ENCODE measurements around the gene RABGAP1L.
"Not testable (repeated sequence)": the region's sequence is repeated elsewhere in the genome, so short reads cannot be mapped to it uniquely, and the experiment has no call there.

RABGAP1L gene

DNA sequence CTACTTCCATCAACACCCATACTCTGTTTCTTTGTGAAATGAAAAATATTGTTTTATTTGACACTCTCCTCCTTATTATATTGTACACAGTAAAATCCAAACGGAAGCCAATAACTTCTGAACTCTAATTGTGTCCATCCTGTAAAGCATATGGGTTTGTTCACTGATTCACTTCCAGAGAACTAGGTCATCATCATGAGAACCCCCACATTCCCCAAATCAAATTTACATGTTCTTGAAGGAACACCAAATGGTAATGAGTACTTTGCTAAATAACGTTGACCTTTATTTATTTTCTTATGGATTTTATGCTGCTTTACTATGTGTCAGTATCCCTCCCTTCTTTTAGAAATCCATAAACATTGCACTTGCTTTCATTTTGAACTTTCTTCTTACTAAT is 627.0 kb downstream of the RABGAP1L start:
- no peak for DNase-seq

DNA sequence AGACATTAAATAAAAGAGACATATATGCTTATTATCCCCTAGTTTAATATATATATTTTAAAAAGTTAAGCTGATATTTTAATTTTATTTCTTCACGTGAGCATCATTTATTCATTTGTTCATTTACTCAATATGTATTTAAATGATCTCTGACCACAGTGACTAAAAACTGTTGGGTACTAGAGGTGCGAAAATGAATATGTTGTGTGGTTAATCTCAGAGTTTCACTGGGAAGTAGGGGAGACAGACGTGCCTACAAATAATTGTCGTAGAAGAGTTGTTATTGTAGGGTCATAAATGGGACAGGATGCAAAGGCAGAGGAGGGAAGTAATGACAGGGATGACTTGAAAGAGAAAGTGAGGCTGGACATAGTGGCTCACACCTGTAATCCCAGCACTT is 627.4 kb downstream of the RABGAP1L start:
- DNase-seq, result no peak

DNA sequence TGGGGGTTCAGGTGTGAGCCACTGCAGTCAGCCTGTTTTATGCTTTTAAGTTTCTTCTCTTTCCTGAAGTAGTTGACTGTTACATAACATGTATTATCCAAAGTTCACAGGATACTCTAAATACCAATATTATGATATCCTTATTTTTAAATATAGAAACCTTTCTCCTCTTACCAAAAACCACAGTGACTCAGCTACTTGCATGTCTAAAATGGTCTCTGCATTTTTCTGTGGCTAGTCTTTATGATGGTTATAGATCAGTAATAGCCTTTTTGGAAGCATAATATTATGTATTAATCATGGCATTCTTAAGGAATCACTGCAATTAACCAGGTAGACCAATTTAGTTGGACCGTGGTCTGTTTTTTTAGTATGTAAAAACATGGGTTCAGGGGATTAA is 629.7 kb downstream of the RABGAP1L start:
- DNase-seq, result no peak

DNA sequence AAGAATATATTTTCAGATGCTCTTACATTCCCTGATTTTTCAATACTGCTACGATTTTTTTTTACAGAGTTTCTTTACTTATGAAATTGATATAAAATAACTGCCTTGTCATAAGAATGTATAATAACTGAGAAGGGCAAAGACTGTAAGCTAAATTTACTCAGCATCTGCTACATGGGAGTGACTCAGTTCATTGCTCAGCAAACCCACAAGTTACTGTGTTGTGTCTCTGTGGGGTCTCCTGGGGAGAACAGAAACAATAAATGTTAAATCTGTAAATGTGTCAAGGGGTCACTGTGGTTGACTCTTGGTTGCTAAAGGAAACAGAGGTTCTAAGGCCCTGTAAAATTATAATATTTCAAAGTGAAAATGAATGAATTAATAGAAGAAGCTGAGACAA is 630.1 kb downstream of the RABGAP1L start:
- DNase-seq, result no peak

DNA sequence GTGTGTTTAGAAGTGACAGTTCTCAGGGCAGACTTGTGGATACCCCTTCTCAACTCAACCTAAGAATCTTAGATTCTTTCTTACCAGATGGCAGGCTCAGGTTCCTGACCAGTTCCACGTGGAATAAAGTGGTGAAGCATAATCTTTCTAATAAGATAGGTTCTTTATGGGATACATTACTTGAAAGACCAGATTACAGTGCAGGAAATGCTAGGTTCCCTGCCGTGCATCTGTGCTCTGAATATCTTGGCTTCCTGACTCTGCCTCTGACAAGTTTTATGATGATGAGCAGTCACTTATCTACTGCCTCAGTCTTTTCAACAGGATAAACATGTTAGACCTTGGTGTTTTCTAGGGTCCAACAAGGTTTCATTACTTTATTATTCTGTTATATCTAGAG is 632.5 kb downstream of the RABGAP1L start:
- DNase-seq, result no peak

DNA sequence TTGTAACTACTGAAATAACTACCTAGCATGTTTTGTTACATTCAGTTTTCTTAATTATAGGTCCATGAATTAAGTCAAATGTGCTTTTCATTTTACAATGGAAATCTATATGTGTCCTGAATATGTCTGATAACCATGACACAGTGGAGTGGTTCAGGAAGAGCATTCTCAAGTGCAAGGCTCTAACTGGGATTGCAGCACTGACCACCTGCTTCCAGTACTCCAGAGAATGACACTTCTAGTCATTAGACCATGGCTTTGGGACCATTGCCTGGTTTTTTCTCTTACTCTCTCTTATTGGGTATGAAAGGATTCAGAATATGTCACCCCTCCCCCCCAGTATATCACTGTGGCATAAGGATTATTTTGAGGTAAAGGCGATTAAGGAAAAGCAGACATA is 635.5 kb downstream of the RABGAP1L start:
- no peak for DNase-seq

DNA sequence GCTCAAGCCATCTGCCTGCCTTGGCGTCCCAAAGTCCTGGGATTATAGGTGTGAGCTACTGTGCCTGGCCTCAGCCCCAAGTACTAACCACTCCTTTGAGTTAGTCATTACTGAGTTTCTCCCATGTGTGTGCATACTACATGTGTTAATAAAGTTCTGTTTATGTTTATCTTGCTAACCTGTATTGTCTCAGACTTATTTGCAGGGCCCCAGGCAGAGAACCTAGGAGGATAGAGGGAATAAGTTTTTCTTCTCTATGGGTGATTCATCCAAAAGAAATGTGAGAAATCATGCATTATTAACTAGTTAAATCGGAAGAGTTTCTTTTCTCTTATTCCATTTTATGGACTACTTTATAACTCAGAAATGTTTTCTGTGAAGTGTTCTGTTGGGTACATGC is 636.5 kb downstream of the RABGAP1L start:
- no peak for DNase-seq

DNA sequence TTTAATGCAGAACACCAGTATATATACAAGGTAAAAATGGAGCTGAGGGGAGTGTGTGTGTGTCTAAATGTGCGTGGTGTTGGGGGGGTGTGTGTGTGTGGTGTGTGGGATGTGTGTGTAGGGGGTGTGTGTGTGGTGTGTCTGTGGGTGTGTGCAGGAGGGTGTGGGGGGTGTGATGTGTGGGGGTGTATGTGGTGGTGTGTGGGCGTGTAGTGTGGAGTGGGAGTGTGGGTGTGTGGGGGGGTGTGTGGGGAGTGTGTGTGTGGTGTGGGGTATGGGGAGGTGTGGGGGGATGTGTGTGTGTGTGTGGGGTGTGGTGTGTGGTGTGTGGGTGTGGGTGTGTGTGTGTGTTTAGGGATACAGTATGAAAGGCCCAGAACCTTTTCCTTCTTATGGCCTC is 638.1 kb downstream of the RABGAP1L start:
- no peak for DNase-seq

DNA sequence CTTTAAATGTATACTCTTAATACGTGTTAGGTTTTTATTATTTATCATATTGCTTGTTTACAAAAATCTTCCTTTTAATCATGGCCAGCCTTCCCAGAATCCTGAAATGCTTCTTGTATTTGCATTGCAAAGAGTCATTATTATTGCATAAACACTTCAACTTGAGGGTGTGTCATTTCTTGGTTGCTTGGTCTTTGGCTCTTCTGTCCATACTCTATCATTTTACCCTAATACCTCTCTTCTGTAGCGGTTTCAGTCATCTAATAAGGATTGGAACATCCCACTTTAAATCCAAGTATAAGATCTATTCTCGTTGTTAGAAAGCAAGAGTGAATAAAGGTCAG is 639.8 kb downstream of the RABGAP1L start:
- no peak for DNase-seq

DNA sequence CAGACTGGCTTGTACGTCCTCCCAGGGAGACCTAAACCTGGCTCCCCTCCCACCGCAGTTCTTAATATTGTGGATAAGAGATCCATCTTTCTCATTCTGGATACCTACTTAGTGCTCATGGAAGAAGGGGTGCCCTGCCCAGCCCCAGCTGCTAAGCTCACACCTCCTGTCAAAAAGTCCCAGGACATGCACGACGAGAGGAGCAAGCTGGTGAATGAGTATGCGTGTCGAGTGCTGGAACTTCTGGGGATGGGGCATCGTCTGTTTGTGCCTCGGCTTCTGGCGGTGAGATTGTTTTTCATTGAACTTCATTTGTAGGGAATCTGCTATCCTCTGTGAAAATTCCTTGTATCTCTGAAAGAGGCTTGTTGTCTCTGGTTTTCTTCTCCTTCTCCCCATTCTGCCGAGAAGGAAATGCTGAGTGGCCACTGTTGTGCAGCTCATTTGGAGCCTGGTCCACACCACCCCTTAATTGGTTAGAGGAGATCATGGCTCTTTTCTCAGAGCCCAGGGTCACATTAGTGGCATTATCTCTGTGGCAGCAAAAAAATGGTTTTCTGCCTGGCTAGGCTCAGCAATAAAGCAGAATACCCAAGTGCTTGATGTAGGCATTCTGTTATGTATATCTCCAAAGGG is 641.0 kb downstream of the RABGAP1L start:
- no peak for DNase-seq

DNA sequence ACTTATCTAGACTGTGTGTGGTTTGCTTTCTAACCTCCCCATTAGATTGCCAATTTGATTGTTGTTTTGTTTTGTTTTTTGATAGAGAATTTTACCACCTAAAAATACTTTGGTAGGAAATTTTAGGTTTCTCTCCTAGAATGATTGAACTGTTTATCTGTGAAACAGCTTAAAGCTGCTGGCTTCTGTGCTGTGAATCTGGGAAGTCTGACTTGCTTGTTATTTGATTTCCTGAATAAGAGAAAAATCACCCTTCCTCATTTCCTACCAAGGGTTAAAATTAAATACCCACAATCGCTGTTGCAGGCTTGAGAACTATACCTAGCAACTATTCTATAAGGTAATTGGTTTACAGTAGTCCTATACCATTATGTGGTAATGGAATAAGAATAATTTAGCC is 641.6 kb downstream of the RABGAP1L start:
- no peak for DNase-seq

DNA sequence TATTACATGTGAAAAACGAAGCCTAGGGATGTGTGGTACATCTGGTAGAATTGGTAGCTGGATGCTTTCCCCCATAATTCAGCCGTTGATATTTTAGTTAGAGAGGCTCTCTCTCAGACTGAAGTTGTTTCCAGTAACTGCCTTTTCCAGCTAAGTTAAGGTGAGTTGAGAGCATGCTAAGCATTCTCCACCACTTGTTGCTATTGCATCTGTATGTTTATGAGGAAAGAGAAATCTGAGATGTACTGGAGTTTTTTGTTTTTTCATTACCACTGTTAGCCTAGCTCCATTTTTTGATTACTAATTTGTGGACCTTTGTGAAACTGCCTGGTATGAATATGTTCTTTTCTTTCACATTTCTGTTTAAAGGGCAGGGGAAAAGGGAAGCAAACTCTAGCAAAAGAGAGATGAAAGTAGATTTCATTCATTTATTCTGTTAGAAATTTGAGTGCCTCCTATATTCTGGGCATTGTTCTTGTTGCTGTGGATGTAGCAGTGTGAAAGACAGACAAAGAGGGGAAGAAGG is 650.5 kb downstream of the RABGAP1L start:
- DNase-seq, result no peak

DNA sequence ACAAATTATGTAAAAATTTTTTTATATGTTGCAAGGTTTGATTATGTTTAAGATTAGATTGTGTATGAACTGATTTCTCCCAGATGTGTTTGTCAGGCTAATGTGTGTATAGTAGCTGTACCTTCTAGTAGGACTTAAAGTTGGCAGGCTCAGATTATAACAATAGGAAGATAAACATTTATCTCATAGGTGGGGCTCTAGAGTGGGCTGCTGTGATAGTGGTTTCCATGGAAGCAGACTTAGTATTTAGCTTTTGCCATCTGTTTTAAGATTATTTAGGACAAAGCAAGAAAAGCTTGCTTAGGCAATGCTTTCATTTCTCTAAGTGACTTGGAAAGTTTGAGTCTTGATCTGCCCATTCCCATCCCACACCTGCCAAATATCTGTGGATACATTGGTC is 652.7 kb downstream of the RABGAP1L start:
- DNase-seq, result no peak

DNA sequence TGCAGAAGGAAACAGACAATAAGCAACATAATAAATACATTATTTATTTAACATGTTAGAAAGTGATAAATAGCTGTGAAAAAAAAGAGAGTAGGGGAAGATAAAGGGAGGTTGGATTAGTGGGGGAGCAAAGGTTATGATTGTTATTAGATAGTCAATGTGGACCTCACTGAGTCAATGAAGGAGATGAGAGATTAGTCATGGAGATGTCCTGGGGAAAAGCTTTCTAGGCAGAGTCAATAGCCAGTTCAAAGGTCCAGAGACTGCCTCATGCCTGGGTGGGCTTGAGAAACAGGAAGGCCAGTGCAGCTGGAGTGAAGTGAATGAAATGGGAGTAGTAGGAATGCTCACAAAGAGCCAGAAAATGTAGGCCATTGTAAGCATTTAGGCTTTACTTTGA is 653.3 kb downstream of the RABGAP1L start:
- no peak for DNase-seq

DNA sequence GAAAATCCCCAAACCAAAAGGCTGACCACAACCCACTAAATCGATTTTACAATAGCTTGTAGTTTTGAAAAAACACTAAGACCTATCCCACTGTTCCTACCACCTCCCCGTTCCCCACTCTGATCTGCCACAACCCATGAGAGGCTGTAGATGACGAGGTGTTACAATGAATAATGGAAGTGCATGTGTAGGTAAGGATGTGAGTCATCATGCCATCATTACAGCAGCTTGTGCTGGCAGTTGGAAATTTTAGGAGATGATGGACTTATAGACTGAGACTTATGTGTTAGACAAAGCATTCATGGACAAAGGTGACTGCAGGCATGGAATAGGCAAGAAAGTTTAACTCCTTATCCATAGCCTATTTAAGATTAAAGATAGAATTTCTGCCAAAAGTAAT is 655.7 kb downstream of the RABGAP1L start:
- DNase-seq, result no peak

DNA sequence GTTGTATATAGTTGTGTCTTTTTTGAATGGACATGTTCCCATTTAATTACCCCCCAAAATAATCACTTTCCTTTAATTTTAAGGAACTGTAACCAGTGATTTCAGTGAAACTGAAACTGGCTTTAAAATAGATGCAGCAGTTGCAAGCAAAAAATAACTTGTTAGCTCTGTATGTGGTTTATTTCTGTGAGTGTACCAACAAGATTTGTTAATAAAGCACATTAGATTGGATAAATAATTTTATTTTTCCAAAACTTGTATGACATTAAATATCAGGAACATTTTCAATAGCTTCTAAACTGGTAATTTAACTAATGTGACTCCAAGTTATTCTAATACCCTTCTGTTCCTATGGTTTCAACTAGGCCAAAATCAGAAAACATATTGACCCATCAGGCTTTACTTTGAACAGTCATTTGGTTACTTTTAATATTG is 656.2 kb downstream of the RABGAP1L start:
- no peak for DNase-seq

DNA sequence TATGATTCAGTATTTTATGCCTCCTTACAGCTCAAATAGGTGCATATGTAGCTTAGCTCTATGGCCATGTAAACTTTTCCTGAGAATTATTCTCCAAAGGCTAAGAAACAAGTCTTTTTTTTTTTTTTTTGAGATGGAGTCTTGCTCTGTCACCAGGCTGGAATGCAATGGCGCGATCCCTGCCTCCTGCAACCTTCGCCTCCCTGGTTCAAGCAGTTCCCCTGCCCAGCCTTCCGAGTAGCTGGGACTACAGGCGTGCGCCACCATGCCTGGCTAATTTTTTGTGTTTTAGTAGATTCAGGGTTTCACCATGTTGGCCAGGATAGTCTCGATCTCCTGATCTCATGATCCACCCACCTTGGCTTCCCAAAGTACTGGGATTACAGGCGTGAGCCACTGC is 657.3 kb downstream of the RABGAP1L start:
- not testable (repeated sequence) for DNase-seq

DNA sequence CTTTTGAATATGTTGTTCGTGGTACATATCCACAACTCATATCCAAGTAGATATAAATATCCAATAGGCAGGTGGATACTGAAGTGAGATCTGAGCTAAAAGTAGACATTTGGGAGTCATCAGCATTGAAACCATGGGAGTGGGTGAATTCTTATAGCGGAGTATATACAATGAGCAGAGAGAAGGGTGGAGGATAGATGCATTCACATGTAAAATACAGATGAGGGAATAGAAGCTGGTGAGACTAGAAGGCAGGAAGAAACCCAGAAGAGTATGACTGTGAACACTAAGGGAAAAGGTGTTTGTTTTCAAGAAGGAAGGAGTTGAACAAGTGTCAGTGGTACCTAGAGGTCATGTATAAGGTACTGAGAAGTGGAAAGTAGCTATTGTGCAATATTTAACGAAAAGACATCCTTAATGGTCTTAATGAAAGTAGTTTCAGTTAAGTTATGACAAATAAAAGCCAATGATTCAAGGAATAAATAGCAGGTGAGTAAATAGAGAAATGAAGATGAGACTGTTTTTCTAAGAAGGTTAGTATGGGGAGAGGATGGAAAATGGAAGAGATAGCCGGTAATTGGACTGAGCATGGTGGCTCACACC is 658.8 kb downstream of the RABGAP1L start:
- DNase-seq, result no peak

DNA sequence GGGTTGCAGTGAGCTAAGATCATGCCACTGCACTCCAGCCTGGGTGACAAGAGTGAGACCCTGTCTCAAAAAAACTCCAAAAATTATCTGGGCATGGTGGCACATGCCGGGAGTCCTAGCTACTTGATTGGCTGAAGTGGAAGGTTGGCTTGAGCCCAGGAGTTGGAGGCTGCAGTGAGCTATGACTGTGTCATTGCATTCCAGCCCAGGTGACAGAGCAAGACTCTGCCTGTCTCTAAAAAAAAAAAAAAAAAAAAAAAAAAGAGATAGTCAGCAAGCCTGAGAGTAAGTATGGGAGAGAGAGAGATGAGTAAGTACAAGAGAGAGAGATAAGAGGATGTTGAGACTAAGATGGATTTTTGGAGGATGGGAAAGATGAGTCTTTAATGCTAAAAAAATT is 659.6 kb downstream of the RABGAP1L start:
- DNase-seq, result no peak

DNA sequence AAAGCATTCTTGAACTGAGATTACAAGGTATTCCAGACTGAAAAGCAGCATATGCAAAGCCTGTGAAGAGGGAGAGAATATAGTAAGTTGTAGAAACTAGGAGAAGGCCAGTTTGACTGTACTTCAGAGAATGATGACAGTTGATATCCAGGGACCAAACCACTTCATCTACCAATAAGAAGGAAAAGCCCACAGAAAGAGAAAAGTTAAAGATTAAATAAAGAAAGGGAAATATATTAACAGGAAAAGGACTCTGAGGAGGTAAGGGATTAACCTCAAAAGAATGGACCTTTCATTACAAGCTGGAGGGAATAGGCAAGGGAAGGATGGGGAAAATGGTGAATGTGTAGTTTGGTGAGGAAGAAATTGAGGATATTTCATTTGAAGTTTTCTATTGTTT is 660.3 kb downstream of the RABGAP1L start:
- DNase-seq, result no peak

DNA sequence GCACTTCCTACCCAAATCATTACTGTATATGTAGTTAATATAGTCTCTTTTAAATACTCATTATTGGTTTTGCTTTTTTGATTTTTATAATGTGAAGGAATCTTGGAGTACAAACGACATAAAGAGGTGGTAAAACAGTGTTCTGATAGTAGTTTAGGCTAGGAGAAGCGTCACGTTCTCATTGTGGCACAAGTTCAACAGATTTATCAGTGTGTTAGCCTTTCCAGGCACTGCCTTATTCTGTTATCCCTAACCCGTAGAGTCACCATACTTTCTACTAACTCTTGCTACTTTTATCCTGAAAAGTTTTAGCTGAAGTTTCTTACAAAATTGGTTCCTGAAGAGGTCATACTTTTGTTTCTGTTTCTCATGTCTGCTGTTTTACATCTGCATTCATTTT is 665.8 kb downstream of the RABGAP1L start:
- DNase-seq, result no peak

DNA sequence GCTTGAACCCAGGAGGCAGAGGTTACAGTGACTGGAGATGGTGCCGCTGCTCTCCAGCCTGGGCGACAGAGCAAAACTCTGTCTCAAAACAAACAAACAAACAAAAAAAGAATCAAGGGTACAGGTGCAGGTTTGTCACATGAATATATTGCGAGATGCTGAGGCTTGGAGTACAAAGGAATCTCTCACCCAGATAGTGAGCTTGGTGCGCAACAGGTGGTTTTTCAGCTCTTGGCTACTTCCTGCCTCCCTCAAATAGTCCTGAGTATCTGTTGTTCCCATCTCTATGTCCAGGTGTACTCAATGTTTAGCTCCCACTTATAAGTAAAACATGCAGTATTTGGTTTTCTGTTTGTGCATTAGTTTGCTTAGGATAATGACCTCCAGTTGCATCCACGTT is 666.5 kb downstream of the RABGAP1L start:
- no peak for DNase-seq

DNA sequence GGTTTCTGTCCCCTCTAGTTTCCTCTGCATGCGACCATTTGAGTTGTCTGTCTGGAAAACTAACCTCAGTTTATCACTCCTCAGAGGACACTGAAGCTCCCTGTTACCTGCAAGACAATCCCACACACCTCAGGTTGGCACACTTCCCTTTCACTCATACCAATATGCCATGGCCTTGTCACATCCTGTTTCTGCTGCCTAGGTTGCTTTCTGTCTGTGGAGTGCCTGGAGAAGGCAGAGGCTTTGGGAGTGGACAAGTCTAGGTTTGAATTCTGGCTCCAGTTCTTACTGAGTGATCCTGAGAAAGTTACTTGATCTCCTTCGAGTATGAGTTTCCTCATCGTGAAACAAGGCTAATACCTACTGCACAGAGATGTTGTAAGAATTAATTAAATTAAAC is 668.9 kb downstream of the RABGAP1L start:
- DNase-seq, result no peak

DNA sequence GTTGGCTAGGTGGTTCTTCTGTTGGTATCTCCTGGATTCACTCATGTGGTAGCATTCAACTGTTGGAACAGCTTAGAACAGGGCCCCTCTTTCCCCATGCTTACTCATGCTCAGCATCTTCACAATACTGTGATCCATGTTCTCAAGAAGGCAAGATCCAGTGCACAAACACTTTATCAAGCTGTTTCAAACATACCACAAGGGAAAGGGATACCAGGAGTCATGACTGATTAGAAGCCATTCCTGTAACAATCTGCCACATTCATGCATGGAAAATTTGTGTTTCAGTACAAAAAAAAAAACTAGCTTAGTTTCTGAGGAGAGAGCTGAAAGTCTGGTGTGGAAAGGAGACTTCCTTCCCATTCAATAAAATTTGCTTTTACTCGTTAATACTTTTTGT is 670.7 kb downstream of the RABGAP1L start:
- no peak for DNase-seq

DNA sequence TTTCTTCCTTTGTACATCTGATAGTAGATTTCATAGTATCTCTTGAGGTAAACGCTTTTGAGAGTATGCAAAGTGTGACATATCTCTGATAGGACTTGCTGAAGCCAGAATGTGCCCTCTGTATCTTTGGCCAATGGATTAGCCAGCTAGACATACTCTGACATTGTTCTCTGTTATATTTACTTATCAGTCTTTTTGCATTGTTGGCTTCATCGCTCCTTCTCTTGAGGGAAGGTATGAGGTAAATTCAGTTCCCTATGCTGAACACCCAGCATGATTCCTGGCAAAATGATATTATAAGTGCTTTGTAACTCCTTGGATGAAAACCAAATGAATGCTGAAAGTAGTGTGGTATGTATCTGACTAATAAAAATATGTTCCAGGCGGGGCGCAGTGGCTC is 677.2 kb downstream of the RABGAP1L start:
- DNase-seq, result no peak
